D721Med (cell line): ENCODE data around the gene RPS27L.

Experiments used
- DNase-seq: peaks from one replicate; pipeline ENCODE4 v3.0.0; 2011; ENCODE audit warnings: low spot score; ENCODE audit not compliant: insufficient read length
- FAIRE-seq: peaks from 2 replicates; lab custom pipeline; 2011; peaks lifted over from hg19 to GRCh38; lab: Jason Lieb, UNC
- TF ChIP-seq, protein P1 (sequence below): IDR thresholded peaks from 2 replicates; pipeline ENCODE4 v1.5.1; 2012; ENCODE audit warnings: mild to moderate bottlenecking, control low read depth; ENCODE audit not compliant: insufficient read depth; ENCODE audit errors: missing control alignments

RPS27L gene

DNA sequence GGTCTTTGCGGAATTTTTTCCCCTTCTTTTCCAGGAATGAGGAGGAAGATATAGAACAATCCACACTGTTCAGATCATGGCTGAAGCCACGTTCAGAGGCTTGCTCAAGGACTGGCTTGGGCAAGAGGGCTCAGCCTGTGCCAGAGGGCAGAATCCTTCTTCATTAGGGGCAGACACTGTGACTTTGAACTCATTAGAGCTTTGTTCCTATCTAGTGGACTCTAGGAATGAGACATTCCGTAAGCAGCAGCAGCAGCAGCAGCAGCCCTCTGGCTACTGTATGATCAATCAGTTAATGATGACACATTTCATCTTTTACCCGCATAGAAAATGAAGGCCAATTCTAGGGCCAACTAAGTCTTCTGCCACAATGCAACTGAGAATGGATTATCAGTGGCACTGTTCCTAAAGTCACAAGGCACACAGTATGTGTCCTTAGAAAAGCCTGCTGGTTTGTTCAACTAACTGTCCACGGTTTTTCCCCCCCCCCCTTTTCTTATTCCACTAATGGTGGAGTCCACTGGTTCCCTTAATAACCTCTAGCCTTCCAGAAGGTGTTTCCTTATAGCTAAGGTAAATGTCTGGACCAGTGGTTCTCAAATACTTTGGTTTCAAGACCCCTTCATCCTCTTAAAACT, 30.4 kb upstream of the RPS27L start:
- TF ChIP-seq, protein P1, sequence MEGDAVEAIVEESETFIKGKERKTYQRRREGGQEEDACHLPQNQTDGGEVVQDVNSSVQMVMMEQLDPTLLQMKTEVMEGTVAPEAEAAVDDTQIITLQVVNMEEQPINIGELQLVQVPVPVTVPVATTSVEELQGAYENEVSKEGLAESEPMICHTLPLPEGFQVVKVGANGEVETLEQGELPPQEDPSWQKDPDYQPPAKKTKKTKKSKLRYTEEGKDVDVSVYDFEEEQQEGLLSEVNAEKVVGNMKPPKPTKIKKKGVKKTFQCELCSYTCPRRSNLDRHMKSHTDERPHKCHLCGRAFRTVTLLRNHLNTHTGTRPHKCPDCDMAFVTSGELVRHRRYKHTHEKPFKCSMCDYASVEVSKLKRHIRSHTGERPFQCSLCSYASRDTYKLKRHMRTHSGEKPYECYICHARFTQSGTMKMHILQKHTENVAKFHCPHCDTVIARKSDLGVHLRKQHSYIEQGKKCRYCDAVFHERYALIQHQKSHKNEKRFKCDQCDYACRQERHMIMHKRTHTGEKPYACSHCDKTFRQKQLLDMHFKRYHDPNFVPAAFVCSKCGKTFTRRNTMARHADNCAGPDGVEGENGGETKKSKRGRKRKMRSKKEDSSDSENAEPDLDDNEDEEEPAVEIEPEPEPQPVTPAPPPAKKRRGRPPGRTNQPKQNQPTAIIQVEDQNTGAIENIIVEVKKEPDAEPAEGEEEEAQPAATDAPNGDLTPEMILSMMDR = no peak
- FAIRE-seq (no peak), DNase-seq (no peak)

DNA sequence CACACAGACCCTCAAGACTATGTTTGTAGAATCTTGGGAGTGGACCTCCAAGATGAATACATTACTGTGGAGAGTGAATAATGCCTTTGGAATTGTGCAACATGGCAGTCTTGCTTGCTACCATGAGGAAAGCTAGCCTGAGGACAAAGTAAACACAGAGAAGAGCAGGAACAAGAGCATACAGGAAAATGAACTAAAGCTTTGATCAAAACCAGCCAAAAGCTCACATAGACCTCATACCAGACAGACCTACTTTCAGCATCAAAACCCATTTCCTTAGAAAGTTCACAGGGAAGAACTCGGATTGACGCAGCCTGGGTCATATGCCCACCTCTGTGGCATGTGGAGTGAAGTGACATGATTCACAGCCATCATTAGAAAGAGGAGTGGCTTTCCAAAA, 28.8 kb upstream of the RPS27L start:
- DNase-seq = no peak
- TF ChIP-seq, protein P1 = no peak
- FAIRE-seq = no peak

DNA sequence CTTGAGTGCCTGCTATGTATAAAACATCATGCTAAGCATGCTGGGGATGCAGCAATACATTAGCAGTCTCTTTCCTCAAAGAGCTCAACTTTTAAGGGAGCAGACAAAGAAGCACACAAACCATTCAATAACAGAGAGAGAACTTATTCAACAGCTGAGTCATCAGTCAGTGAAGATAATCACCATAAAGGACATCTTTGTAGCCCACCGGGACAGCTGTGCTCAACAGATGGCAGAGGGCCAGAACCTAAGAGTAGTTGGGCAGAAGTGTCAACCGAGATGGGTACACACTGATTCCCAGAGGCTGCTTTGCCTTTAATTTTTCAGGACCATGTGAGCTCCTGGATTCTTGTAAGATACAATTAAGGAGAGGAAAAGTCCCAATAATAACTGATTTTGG, 27.9 kb upstream of the RPS27L start:
- FAIRE-seq = no peak
- TF ChIP-seq, protein P1 = no peak
- no peak for DNase-seq

DNA sequence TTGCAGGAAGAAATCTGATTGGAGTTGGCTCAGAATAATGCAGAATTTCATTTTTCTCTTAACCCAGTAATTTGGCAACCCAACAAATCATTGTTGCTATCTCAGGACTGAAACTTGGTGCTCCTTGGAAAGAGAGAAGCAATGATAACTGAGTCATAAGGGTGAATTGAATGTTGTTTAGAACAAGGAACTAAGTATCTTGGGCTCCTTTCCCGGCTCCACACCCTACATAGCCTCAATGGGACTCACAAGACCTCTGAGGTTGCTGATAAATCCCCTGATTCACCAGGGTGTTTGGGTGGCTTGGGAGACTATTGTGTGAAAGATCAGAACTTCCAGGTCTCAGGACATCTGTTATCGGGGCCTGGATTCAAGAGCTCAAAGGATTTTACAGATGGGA, 24.4 kb upstream of the RPS27L start:
- TF ChIP-seq, protein P1 = no peak
- FAIRE-seq = no peak

DNA sequence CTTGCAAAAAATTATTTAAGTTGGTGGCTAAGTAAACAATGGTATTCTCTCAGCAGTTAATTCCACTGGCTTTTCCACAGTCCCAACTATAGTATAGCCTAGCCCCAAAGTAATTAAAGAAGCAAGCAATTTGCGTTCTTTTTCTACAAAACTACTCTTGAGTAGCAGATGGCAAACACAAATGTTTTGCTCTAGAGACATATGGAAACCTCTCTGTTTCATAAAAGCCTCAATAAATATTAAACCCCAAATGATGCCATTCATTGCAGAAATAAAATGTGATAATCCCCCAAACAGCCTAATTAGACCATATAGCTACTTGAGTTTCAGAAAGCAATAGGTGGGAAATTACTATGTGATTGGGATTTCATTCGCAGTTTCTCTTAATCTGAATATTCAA, 23.5 kb upstream of the RPS27L start:
- no peak for DNase-seq
- no peak for FAIRE-seq
- TF ChIP-seq, protein P1 = no peak

More for the DNA sequence above, 24.4 kb upstream of the RPS27L start:
- DNase-seq = no peak

DNA sequence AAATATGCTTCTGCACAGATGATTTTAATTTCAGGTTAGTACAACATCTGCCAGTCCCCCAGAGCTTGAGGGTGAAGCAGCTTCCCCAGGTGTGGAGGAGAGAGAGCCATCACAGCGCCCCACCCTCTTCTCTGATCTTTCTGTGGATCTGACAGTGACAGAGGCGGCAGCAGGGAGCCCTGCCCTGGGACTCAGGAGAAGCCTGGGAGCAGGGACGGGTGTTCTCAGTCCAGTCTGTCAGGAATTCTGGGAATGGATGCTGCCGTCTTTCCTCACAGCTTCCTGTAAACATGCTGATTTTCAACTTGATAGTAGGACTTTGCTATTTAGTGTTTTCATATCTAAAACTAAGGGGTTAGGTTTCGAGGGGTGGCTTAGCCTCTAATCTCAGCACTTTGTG, 20.8 kb upstream of the RPS27L start:
- FAIRE-seq = no peak
- TF ChIP-seq, protein P1 = no peak
- DNase-seq = no peak

DNA sequence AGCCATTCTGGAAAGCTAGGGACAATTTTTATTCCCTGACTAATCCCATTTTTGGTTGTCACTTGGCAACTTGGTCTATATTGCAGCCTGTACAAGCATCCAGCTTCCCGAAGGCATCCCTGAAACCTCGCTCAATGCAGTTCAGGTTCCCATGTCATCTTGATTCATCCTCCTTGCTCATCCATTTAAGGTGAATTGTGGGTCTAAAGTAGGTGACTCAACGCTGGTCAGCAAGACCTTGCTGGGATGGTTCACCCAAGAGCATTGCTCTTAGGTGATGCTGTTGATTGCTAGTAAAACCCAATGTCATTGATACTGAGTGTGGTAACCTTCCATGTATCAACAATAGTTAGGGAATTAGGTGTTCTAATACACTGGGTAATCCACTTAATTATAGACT, 19.0 kb upstream of the RPS27L start:
- TF ChIP-seq, protein P1 = no peak
- DNase-seq (no peak), FAIRE-seq (no peak)
